ENCODE measurements around the gene KCNH6. TPM values are rescaled to one million over a fixed set of nuclear protein-coding genes. Genes with fewer than 3 reads are reported as not detected.

The KCNH6 gene
- total RNA-seq, result not detected

DNA sequence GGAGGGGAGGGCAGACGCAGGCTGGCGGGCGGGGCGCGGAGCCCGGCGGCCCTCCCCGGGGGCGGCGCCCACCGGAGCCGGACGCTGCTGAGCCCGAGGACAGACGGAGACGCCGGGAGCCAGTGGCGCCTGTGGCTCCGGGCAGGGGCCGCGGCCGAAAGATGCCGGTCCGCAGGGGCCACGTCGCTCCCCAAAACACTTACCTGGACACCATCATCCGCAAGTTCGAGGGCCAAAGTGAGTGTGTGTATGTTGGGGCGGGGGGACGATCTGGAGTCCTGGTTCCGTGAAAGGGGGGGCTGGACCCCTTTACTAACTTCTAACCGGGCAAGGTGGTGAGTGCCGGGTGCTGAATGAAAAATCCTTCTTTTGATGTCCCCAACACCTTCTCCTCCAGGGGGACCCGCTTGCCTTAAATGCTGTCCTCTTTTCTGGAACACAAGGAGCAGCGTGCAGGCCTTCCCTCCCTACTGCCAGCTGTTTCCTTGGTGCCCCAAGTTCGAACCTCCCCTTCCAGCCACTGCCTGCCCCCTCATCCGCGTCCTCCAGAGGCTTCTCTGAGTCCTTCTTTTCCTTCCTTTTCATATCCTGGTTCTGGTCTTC, at the start of gene KCNH6:
KCNH6 (plus strand) TSS at position 106 of the 603 bp plus-strand sequence; CDS start at position 162, 56 bp downstream.
- H3K27me3 ChIP-seq (ENCODE audit: insufficient read depth, low read length), result peaks cover 8% of the 10 kb centered on the region

GRCh38 chr17:63474174-63474573, 49.0 kb upstream of the KCNH6 start:
- H3K4me1 ChIP-seq (ENCODE audit: insufficient read depth, low read length), result peaks cover 12% of the 10 kb centered on the region
- peaks cover 28% of the 10 kb centered on the region for H3K27me3 ChIP-seq (ENCODE audit: insufficient read depth, low read length)
- H3K4me3 ChIP-seq (ENCODE audit: low read length), result no peak overlapping the region
- no peaks in the 10 kb centered on the region for H3K9me3 ChIP-seq (ENCODE audit: low read depth, low read length)

More for the DNA sequence above, at the start of gene KCNH6:
- no peaks in the 10 kb centered on the region for H3K4me1 ChIP-seq (ENCODE audit: insufficient read depth, low read length)
- no peaks in the 10 kb centered on the region for H3K9me3 ChIP-seq (ENCODE audit: low read depth, low read length)
- H3K4me3 ChIP-seq (ENCODE audit: low read length), result no peak within 1 kb of the TSS

DNA sequence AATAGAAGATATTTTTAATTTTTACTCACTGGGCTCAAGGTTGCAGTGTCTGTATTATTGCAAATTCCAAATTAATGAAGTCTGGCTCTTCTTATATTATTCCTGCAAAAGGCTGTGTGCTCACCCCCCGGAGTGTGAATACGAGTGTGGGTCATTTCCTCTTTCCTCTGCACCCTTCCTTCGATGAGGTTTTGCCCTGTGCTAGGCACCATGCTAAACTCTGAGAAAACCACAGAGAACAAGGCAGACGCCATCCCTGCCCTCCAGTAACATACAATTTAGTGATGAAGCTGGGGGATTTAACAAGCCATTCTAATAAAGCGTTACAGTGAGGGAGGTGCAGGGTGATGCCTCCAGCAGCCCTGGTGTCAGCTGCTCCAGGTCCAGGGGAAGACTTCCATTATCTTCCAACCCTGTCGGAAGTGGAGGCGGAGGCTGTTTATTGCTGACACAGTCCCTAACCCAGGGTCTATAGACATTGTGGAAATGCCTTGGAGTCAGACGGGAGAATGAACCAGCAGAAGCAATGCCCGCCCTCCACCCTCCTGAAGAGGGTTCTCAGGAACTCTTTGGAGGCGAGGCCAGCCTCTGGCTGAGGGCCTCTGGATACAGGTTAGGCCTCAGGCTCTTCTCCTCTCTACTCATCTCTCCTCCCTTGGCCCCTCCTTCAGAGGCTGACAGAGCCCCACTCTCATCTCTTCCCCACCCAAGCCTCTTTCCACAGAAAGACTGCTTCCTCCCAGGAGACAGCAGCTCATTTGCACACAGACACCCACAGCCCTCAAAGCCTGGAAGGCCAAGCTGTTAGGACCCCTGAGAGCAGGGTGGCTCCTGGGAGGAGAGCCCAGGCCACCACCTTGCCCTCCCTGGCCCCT, 48.3 kb upstream of the KCNH6 start:
- Histone ChIP-seq H3K4me3 (ENCODE audit: low read length) (no peak overlapping the region), H3K4me1 (ENCODE audit: insufficient read depth, low read length) (peaks cover 12% of the 10 kb centered on the region), H3K27me3 (ENCODE audit: insufficient read depth, low read length) (peaks cover 28% of the 10 kb centered on the region), H3K9me3 (ENCODE audit: low read depth, low read length) (no peaks in the 10 kb centered on the region)

- H3K4me1 ChIP-seq (ENCODE audit: insufficient read depth, low read length), result peaks cover 12% of the 10 kb centered on the region
- no peaks in the 10 kb centered on the region for H3K9me3 ChIP-seq (ENCODE audit: low read depth, low read length)
- H3K4me3 ChIP-seq (ENCODE audit: low read length), result no peak overlapping the region
- peaks cover 28% of the 10 kb centered on the region for H3K27me3 ChIP-seq (ENCODE audit: insufficient read depth, low read length)
These were observed 47.4 kb upstream of the KCNH6 start for GRCh38 chr17:63475491-63476412.

- H3K9me3 ChIP-seq (ENCODE audit: low read depth, low read length), result no peaks in the 10 kb centered on the region
- peak overlapping the region; percentile 18 for H3K4me3 ChIP-seq (ENCODE audit: low read length)
- H3K27me3 ChIP-seq (ENCODE audit: insufficient read depth, low read length), result peaks cover 28% of the 10 kb centered on the region
- H3K4me1 ChIP-seq (ENCODE audit: insufficient read depth, low read length), result peaks cover 12% of the 10 kb centered on the region
These were observed 46.7 kb upstream of the KCNH6 start for GRCh38 chr17:63476459-63476853.

DNA sequence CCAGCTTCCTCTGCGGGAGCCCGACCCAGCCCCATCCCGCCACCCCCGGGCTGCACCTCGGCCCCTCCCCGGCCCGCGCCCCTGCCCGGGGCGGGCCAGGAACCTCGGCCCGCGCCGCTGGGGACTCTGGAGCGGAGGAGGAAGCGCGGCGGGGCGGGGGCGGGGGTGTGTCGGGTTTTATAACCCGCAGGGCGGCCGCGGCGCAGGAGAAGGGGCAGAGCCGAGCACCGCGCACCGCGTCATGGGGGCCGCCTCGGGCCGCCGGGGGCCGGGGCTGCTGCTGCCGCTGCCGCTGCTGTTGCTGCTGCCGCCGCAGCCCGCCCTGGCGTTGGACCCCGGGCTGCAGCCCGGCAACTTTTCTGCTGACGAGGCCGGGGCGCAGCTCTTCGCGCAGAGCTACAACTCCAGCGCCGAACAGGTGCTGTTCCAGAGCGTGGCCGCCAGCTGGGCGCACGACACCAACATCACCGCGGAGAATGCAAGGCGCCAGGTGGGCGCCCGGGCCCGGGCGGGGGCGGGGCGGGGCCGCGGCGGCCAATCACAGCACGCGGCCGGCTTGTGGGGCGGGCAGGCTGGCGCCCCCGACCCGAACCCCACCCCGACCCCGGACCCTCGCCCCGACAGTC, 46.2 kb upstream of the KCNH6 start, which contains the start of gene ACE:
ACE (plus strand) TSS at position 208 of the 626 bp plus-strand sequence; CDS start at position 242, 34 bp downstream.
- Histone ChIP-seq H3K9me3 (ENCODE audit: low read depth, low read length) (no peaks in the 10 kb centered on the region), H3K4me1 (ENCODE audit: insufficient read depth, low read length) (peaks cover 12% of the 10 kb centered on the region), H3K4me3 (ENCODE audit: low read length) (peak within 1 kb of the TSS; percentile 18), H3K27me3 (ENCODE audit: insufficient read depth, low read length) (peaks cover 28% of the 10 kb centered on the region)

DNA sequence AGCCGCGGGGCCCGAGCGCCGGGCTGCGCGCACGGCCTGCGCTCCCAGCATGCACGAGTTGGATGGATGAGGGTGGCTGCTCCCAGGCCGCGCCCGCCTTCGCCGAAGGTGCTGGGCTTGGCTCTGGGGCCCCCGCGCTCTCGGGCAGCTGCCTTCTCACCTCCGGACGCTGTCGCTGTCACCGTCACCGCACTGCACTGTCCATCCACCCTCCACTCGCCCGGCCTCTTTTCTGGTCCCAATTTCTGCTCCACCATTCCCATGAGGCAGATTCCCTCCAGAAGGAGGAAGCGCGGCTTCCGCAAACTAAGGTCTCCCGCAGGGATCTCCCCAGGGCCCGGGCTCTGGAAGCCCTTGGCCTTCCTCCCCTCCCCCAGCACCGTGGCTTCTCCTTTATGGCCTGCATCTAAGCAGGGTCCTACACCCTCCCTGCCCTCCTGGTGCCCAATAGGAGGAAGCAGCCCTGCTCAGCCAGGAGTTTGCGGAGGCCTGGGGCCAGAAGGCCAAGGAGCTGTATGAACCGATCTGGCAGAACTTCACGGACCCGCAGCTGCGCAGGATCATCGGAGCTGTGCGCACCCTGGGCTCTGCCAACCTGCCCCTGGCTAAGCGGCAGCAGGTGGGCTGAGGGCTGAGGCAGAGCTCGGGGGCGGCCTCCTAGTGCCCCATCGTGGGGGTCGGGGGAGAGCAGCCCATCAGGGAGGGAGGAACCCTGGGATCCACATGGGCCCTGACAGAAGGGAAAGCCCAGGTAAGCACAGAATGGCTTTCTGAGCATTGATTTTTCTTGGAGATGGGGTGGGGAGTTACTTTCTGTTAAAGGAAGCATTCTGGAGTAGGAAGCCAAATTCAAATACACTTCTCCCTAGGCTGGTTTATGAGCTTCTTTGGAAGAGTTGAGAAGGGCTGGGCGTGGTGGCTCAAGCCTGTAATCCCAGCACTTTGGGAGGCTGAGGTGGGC, 45.4 kb upstream of the KCNH6 start:
- Histone ChIP-seq H3K4me1 (ENCODE audit: insufficient read depth, low read length) (peaks cover 12% of the 10 kb centered on the region), H3K9me3 (ENCODE audit: low read depth, low read length) (no peaks in the 10 kb centered on the region), H3K27me3 (ENCODE audit: insufficient read depth, low read length) (peaks cover 28% of the 10 kb centered on the region), H3K4me3 (ENCODE audit: low read length) (no peak overlapping the region)

GRCh38 chr17:63478814-63479494, 44.2 kb upstream of the KCNH6 start:
- peaks cover 28% of the 10 kb centered on the region for H3K27me3 ChIP-seq (ENCODE audit: insufficient read depth, low read length)
- peaks cover 12% of the 10 kb centered on the region for H3K4me1 ChIP-seq (ENCODE audit: insufficient read depth, low read length)
- no peaks in the 10 kb centered on the region for H3K9me3 ChIP-seq (ENCODE audit: low read depth, low read length)
- H3K4me3 ChIP-seq (ENCODE audit: low read length), result no peak overlapping the region

DNA sequence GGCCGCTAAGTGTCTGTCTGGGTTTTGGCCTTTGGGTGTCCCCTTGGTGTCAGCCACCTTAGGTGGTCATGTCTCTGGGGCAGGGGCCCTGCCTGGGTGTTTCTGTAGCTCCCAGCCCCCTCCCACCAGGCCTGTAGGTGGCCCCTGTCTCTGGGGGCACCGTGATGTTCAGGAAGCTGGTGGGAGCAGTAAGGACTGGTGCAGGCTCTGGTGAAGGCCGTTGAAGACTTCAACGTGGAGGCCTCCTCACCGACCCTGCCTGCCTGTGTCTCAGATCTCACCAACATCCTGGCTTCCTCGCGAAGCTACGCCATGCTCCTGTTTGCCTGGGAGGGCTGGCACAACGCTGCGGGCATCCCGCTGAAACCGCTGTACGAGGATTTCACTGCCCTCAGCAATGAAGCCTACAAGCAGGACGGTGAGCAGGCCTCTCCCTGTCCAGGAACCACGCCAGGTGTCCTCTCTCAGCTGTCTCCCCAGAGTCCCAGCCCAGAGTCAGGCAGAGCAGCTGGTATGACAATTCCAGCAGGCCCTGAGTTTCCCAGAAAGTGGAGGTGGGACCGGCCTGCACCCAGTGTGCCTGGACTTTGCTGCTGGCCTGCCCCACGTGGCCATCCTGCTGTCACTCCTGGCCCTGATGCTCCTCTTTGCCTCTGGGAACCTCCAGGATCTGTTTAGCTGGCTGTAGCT, 43.5 kb upstream of the KCNH6 start:
- H3K4me1 ChIP-seq (ENCODE audit: insufficient read depth, low read length), result peaks cover 12% of the 10 kb centered on the region
- no peaks in the 10 kb centered on the region for H3K9me3 ChIP-seq (ENCODE audit: low read depth, low read length)
- H3K4me3 ChIP-seq (ENCODE audit: low read length), result no peak overlapping the region
- H3K27me3 ChIP-seq (ENCODE audit: insufficient read depth, low read length), result peaks cover 26% of the 10 kb centered on the region

GRCh38 chr17:63480192-63480784, 42.9 kb upstream of the KCNH6 start:
- no peak overlapping the region for H3K4me3 ChIP-seq (ENCODE audit: low read length)
- peaks cover 12% of the 10 kb centered on the region for H3K4me1 ChIP-seq (ENCODE audit: insufficient read depth, low read length)
- H3K27me3 ChIP-seq (ENCODE audit: insufficient read depth, low read length), result peaks cover 23% of the 10 kb centered on the region
- no peaks in the 10 kb centered on the region for H3K9me3 ChIP-seq (ENCODE audit: low read depth, low read length)

- H3K9me3 ChIP-seq (ENCODE audit: low read depth, low read length), result no peaks in the 10 kb centered on the region
- H3K4me1 ChIP-seq (ENCODE audit: insufficient read depth, low read length), result peaks cover 12% of the 10 kb centered on the region
- H3K27me3 ChIP-seq (ENCODE audit: insufficient read depth, low read length), result peaks cover 18% of the 10 kb centered on the region
- no peak overlapping the region for H3K4me3 ChIP-seq (ENCODE audit: low read length)
These were observed 42.2 kb upstream of the KCNH6 start for GRCh38 chr17:63480826-63481487.

- Histone ChIP-seq H3K4me3 (ENCODE audit: low read length) (no peak overlapping the region), H3K9me3 (ENCODE audit: low read depth, low read length) (no peaks in the 10 kb centered on the region), H3K4me1 (ENCODE audit: insufficient read depth, low read length) (peaks cover 12% of the 10 kb centered on the region), H3K27me3 (ENCODE audit: insufficient read depth, low read length) (peaks cover 15% of the 10 kb centered on the region)
These were observed 41.7 kb upstream of the KCNH6 start for GRCh38 chr17:63481488-63481870.
